Measurements from ENCODE around the gene KIF20B.

Gene KIF20B

DNA sequence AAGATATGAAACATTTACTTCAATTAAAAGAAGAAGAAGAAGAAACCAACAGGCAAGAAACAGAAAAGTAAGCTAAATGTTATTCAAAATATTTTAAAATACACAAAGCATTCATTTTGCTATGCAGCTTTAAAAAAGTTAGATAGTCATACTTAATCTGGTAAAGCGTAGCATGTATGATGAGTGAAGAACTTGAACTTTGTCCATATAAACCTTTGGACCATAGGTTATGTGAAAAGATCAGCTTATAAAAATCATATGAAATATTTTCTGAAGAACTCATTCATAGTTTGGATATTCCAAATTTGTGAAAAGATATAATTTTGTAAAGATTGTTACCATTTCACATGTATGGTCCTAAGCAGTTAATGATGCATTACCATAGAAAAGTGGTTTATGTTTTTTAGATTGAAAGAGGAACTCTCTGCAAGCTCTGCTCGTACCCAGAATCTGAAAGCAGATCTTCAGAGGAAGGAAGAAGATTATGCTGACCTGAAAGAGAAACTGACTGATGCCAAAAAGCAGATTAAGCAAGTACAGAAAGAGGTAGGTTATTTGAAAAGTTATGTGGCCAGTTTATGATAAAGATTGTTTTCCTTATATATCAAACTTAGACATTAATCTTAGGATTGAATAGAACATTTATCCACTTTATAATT lies 37.3 kb downstream of the KIF20B start:
- Histone ChIP-seq H3K27me3 (replicated peaks; ENCODE audit: control insufficient read depth, insufficient read depth, low read length) (no peaks in the 10 kb centered on the region), H3K36me3 (ENCODE audit: control insufficient read depth, insufficient read depth, low read length) (peaks cover 2% of the 10 kb centered on the region; the same call in 1 of the 2 replicates), H3K4me3 (replicated peaks; ENCODE audit: low read depth, low read length) (peak overlapping the region; percentile 18; the same call in 1 of the 2 replicates)
- peak; percentile 24 for DNase-seq (ENCODE audit: extremely low read depth, insufficient read length)
- TF ChIP-seq CTCF (IDR thresholded peaks at IDR 0.05; ENCODE audit: insufficient read depth, low read length, poor library complexity, severe bottlenecking): no peak

GRCh38 chr10:89741126-89741762 lies 39.9 kb downstream of the KIF20B start:
- DNase-seq (ENCODE audit: extremely low read depth, insufficient read length): no peak
- Histone ChIP-seq H3K27me3 (replicated peaks; ENCODE audit: control insufficient read depth, insufficient read depth, low read length) (no peaks in the 10 kb centered on the region), H3K36me3 (ENCODE audit: control insufficient read depth, insufficient read depth, low read length) (peaks cover 6% of the 10 kb centered on the region), H3K4me3 (replicated peaks; ENCODE audit: low read depth, low read length) (no peak overlapping the region)
- TF ChIP-seq CTCF (IDR thresholded peaks at IDR 0.05; ENCODE audit: insufficient read depth, low read length, poor library complexity, severe bottlenecking): no peak

GRCh38 chr10:89744026-89744425 lies 42.6 kb downstream of the KIF20B start:
- DNase-seq (ENCODE audit: extremely low read depth, insufficient read length): no peak
- no peaks in the 10 kb centered on the region for H3K27me3 ChIP-seq (replicated peaks; ENCODE audit: control insufficient read depth, insufficient read depth, low read length)
- peaks cover 9% of the 10 kb centered on the region for H3K36me3 ChIP-seq (ENCODE audit: control insufficient read depth, insufficient read depth, low read length)
- no peak overlapping the region for H3K4me3 ChIP-seq (replicated peaks; ENCODE audit: low read depth, low read length)
- TF ChIP-seq CTCF (IDR thresholded peaks at IDR 0.05; ENCODE audit: insufficient read depth, low read length, poor library complexity, severe bottlenecking): no peak

DNA sequence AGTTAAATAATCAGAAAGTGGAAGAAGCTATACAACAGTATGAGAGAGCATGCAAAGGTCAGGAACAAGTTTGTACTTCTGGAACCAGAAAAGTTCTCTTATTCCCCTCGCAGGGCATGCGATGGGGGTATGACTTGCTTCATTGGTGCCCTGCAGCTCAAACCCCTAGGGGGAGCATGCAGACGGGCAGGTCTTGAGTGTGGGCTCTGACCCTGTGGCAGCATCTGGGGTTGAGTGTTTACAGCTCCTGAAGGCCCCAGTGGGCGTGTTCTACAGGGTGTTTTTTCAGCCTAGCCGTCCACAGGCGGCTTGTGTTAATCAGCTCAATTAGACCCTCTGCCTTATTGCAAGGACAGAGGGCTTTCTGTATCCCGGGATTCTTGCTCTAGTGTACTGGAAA lies 44.5 kb downstream of the KIF20B start:
- DNase-seq (ENCODE audit: extremely low read depth, insufficient read length): no peak
- no peak overlapping the region for H3K4me3 ChIP-seq (replicated peaks; ENCODE audit: low read depth, low read length)
- H3K27me3 ChIP-seq (replicated peaks; ENCODE audit: control insufficient read depth, insufficient read depth, low read length): no peaks in the 10 kb centered on the region
- no peak for TF ChIP-seq CTCF (IDR thresholded peaks at IDR 0.05; ENCODE audit: insufficient read depth, low read length, poor library complexity, severe bottlenecking)
- peaks cover 7% of the 10 kb centered on the region for H3K36me3 ChIP-seq (ENCODE audit: control insufficient read depth, insufficient read depth, low read length)

- no peak overlapping the region for H3K4me3 ChIP-seq (replicated peaks; ENCODE audit: low read depth, low read length)
- peaks cover 7% of the 10 kb centered on the region for H3K36me3 ChIP-seq (ENCODE audit: control insufficient read depth, insufficient read depth, low read length)
- no peaks in the 10 kb centered on the region for H3K27me3 ChIP-seq (replicated peaks; ENCODE audit: control insufficient read depth, insufficient read depth, low read length)
- TF ChIP-seq CTCF (IDR thresholded peaks at IDR 0.05; ENCODE audit: insufficient read depth, low read length, poor library complexity, severe bottlenecking): no peak
- no peak for DNase-seq (ENCODE audit: extremely low read depth, insufficient read length)
These were observed 49.1 kb downstream of the KIF20B start for GRCh38 chr10:89750441-89750840.
